Activated CD4-positive, alpha-beta T cell treated with anti-CD3 and anti-CD28 coated beads for 36 hours (primary cell): Measurements from ENCODE around the gene FRMD7. TPM values are rescaled to one million over a fixed set of nuclear protein-coding genes. Genes with fewer than 3 reads are reported as not detected.
A peak's percentile ranks its signal among the peaks of the same experiment; 100 is the strongest.
"Not testable (repeated sequence)": the region's sequence is repeated elsewhere in the genome, so short reads cannot be mapped to it uniquely, and the experiment has no call there.

ENCODE experiments used
- ATAC-seq: fragments of 200-7000 bp; cut with Tn5 transposase; one replicate; pipeline ENCODE4 v1.10.0; 2021; ENCODE audit warnings: mild to moderate bottlenecking, moderate library complexity
- CTCF ChIA-PET: fragments of 350-600 bp; sonication (Branson Sonifier 250); formaldehyde crosslinking; loops from one replicate; lab custom pipeline; 2021; ENCODE audit warnings: antibody characterized with exemption; lab: Charles Lee
- POLR2A ChIA-PET: fragments of 350-600 bp; sonication (Branson Sonifier 250); formaldehyde crosslinking; loops from one replicate; lab custom pipeline; 2021; ENCODE audit warnings: antibody characterized with exemption, inconsistent platforms; lab: Charles Lee
- DNase-seq: peaks from one replicate; pipeline ENCODE4 v3.0.0-alpha.2; 2020
- H3K27ac Mint-ChIP-seq: one replicate; pipeline ENCODE4 v1.8.0; 2021; ENCODE audit warnings: mixed read lengths
- H3K27me3 Mint-ChIP-seq: one replicate; pipeline ENCODE4 v1.8.0; 2021; ENCODE audit warnings: mixed read lengths
- H3K36me3 Mint-ChIP-seq: one replicate; pipeline ENCODE4 v1.8.0; 2021; ENCODE audit warnings: low read depth, mixed read lengths
- H3K4me1 Mint-ChIP-seq: one replicate; pipeline ENCODE4 v1.8.0; 2021; ENCODE audit warnings: mixed read lengths
- H3K4me3 Mint-ChIP-seq: one replicate; pipeline ENCODE4 v1.8.0; 2021; ENCODE audit warnings: mild to moderate bottlenecking, moderate library complexity, mixed read lengths
- H3K9me3 Mint-ChIP-seq: one replicate; pipeline ENCODE4 v1.8.0; 2021; ENCODE audit warnings: low read depth, mixed read lengths
- intact Hi-C, 2 experiments: fragments of 100-400 bp; cut with DNase I in 1 of 2; cut with micrococcal nuclease in 1 of 2; formaldehyde crosslinking; loops; one replicate each; pipeline versions ENCODE4 v1.14.2 to v1.15.1; 2022 to 2024; cut with DNase I, micrococcal nuclease
- total RNA-seq, 2 experiments: library from RNA; stranded (reverse); gene quantifications; one replicate each; pipeline ENCODE4 v1.2.3, GENCODE V29; 2021

FRMD7 gene
- total RNA-seq, 2 experiments from 2014 or later, result not detected

- Mint-ChIP-seq H3K27me3 (no peaks in the 10 kb centered on the region), H3K36me3 (no peaks in the 10 kb centered on the region), H3K27ac (no peak overlapping the region), H3K4me1 (no peaks in the 10 kb centered on the region), H3K9me3 (no peaks in the 10 kb centered on the region), H3K4me3 (no peak overlapping the region)
- POLR2A ChIA-PET, result no interaction called here
- ATAC-seq, result no peak
- no peak for DNase-seq
- intact Hi-C loops, result no loop called here
- CTCF ChIA-PET, result no interaction called here
Measured at GRCh38 chrX:132125906-132126305, 1.9 kb downstream of the FRMD7 start.

DNA sequence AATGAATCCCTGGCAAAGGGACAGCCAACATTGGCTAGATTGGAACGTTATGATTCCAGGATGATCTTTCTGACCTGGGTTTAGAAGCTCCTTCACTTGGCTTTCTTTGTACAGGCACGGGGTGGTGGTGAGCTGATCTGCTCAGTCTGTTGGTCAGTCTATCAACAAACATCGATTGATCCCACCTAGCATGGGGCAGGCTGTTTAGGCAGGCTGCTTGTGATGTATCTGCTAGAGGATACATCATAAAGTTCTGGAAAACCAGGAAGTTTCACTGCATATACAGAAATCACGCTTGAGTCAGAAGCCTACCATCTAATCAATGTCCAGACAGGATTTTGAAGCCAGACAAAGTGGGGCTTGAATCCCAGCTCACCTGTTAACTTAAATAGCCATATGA, 6.9 kb downstream of the FRMD7 start:
- no peaks in the 10 kb centered on the region for H3K27me3 Mint-ChIP-seq
- no peak for DNase-seq
- H3K9me3 Mint-ChIP-seq, result no peaks in the 10 kb centered on the region
- no peak for ATAC-seq
- H3K4me3 Mint-ChIP-seq, result no peak overlapping the region
- no peak overlapping the region for H3K27ac Mint-ChIP-seq
- no peaks in the 10 kb centered on the region for H3K4me1 Mint-ChIP-seq
- intact Hi-C loops, result no loop called here
- ChIA-PET CTCF (no interaction called here), POLR2A (no interaction called here)
- no peaks in the 10 kb centered on the region for H3K36me3 Mint-ChIP-seq

- POLR2A ChIA-PET, result no interaction called here
- no peak for ATAC-seq
- Mint-ChIP-seq H3K27ac (no peak overlapping the region), H3K27me3 (no peaks in the 10 kb centered on the region), H3K4me3 (no peak overlapping the region), H3K4me1 (no peaks in the 10 kb centered on the region), H3K36me3 (no peaks in the 10 kb centered on the region), H3K9me3 (no peaks in the 10 kb centered on the region)
- DNase-seq, result no peak
- CTCF ChIA-PET, result no interaction called here
- intact Hi-C loops, result no loop called here
Measured at GRCh38 chrX:132119821-132120515, 7.9 kb downstream of the FRMD7 start.

DNA sequence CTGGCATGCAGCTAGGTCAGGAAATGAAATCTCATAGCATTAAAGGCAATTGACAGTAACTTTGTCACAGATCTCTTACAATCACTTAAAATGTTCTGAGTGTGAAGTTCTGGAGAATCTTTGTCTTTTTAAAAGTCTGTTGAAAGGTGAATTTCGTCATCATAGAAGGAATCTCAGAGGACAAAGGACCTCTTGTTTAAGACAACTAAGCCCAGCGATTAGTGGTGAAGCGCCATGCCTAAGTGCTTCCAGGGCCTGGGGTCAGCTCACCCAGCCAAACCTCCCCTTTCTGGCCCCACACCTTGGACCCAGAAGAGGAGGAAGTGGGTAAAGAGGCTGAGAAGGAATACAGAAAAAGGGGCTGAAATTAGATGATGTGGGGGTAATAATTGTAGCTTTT, 8.5 kb downstream of the FRMD7 start:
- peaks cover 4% of the 10 kb centered on the region for H3K4me1 Mint-ChIP-seq
- POLR2A ChIA-PET, result no interaction called here
- no peaks in the 10 kb centered on the region for H3K27me3 Mint-ChIP-seq
- H3K27ac Mint-ChIP-seq, result no peak overlapping the region
- H3K36me3 Mint-ChIP-seq, result no peaks in the 10 kb centered on the region
- no peak for ATAC-seq
- no peak overlapping the region for H3K4me3 Mint-ChIP-seq
- intact Hi-C loops, result no loop called here
- CTCF ChIA-PET, result no interaction called here
- DNase-seq, result no peak
- H3K9me3 Mint-ChIP-seq, result no peaks in the 10 kb centered on the region

- Mint-ChIP-seq H3K36me3 (no peaks in the 10 kb centered on the region), H3K27ac (no peak overlapping the region), H3K9me3 (no peaks in the 10 kb centered on the region), H3K4me3 (no peak overlapping the region), H3K27me3 (no peaks in the 10 kb centered on the region), H3K4me1 (peaks cover 4% of the 10 kb centered on the region)
- no peak for ATAC-seq
- CTCF ChIA-PET, result interaction anchor here (0.6 kb wide), 1 partner anchor 24 kb away, joined by 4 read pairs; no protein-coding TSS in a partner anchor
- POLR2A ChIA-PET, result no interaction called here
- DNase-seq, result peak; percentile 13
- intact Hi-C loops, result no loop called here
Measured at GRCh38 chrX:132118358-132118757, 9.5 kb downstream of the FRMD7 start.

GRCh38 chrX:132115792-132116191, 12.0 kb downstream of the FRMD7 start:
- Mint-ChIP-seq H3K4me3 (no peak overlapping the region), H3K4me1 (peaks cover 4% of the 10 kb centered on the region), H3K36me3 (no peaks in the 10 kb centered on the region), H3K9me3 (no peaks in the 10 kb centered on the region), H3K27ac (no peak overlapping the region), H3K27me3 (no peaks in the 10 kb centered on the region)
- CTCF ChIA-PET, result interaction anchor here (1.1 kb wide), 1 partner anchor 24 kb away, joined by 3 read pairs; no protein-coding TSS in a partner anchor
- POLR2A ChIA-PET, result no interaction called here
- ATAC-seq (no peak), DNase-seq (no peak)
- intact Hi-C loops, result no loop called here

GRCh38 chrX:132114607-132115006, 13.2 kb downstream of the FRMD7 start:
- CTCF ChIA-PET, result interaction anchor here (1.1 kb wide), 1 partner anchor 22 kb away, joined by 3 read pairs; no protein-coding TSS in a partner anchor
- ATAC-seq (no peak), DNase-seq (no peak)
- POLR2A ChIA-PET, result no interaction called here
- Mint-ChIP-seq H3K9me3 (no peaks in the 10 kb centered on the region), H3K4me3 (no peak overlapping the region), H3K4me1 (peaks cover 4% of the 10 kb centered on the region), H3K27me3 (no peaks in the 10 kb centered on the region), H3K27ac (no peak overlapping the region), H3K36me3 (no peaks in the 10 kb centered on the region)
- intact Hi-C loops, result no loop called here

GRCh38 chrX:132107291-132107690, 20.5 kb downstream of the FRMD7 start:
- H3K9me3 Mint-ChIP-seq, result no peaks in the 10 kb centered on the region
- ChIA-PET POLR2A (no interaction called here), CTCF (interaction anchor here (3.0 kb wide), 1 partner anchor 15 kb away, joined by 13 read pairs; no protein-coding TSS in a partner anchor)
- H3K27ac Mint-ChIP-seq, result no peak overlapping the region
- H3K4me3 Mint-ChIP-seq, result no peak overlapping the region
- no peaks in the 10 kb centered on the region for H3K27me3 Mint-ChIP-seq
- intact Hi-C loops, result no loop called here
- no peak for DNase-seq
- no peak for ATAC-seq
- no peaks in the 10 kb centered on the region for H3K36me3 Mint-ChIP-seq
- no peaks in the 10 kb centered on the region for H3K4me1 Mint-ChIP-seq

DNA sequence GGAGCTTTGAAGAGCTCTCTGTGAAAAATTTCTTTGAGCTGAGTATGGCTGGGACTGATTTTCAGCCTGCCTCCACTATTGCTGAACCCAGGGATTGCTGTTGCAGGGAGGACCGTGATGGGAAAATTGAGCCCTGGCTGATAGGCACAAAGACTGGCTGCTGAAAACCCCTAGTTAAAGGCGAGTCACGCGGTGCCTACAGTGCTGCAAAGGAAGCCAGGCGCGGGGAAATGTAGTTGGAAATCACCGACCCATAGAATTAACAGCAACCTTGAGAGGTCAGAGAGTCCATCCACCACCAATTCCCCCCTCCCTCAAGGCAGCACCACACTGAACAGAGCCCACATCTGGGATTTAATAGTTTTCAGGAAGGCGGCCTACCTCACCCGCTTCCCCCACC, 26.0 kb downstream of the FRMD7 start:
- Mint-ChIP-seq H3K4me3 (no peak overlapping the region), H3K36me3 (no peaks in the 10 kb centered on the region), H3K27me3 (peaks cover 2% of the 10 kb centered on the region), H3K9me3 (no peaks in the 10 kb centered on the region), H3K4me1 (no peaks in the 10 kb centered on the region), H3K27ac (no peak overlapping the region)
- DNase-seq (no peak), ATAC-seq (no peak)
- ChIA-PET CTCF (interaction anchor here (0.6 to 0.7 kb wide), 2 partner anchors 9 to 257 kb away, joined by 3 read pairs; no protein-coding TSS in a partner anchor), POLR2A (no interaction called here)
- intact Hi-C loops, result no loop called here

- no peaks in the 10 kb centered on the region for H3K4me1 Mint-ChIP-seq
- no peaks in the 10 kb centered on the region for H3K36me3 Mint-ChIP-seq
- H3K27me3 Mint-ChIP-seq, result peaks cover 2% of the 10 kb centered on the region
- H3K27ac Mint-ChIP-seq, result no peak overlapping the region
- no peak for ATAC-seq
- no peak for DNase-seq
- H3K4me3 Mint-ChIP-seq, result no peak overlapping the region
- H3K9me3 Mint-ChIP-seq, result no peaks in the 10 kb centered on the region
- CTCF ChIA-PET, result interaction anchor here (0.6 kb wide), 1 partner anchor 257 kb away, joined by 3 read pairs; no protein-coding TSS in a partner anchor
- POLR2A ChIA-PET, result no interaction called here
- intact Hi-C loops, result no loop called here
Measured at GRCh38 chrX:132101206-132101605, 26.6 kb downstream of the FRMD7 start.

- POLR2A ChIA-PET, CTCF ChIA-PET, H3K27me3 Mint-ChIP-seq: not testable (repeated sequence)
Measured at GRCh38 chrX:132098704-132099103, 29.1 kb downstream of the FRMD7 start.

GRCh38 chrX:132094164-132094563, 33.7 kb downstream of the FRMD7 start:
- Mint-ChIP-seq H3K36me3 (no peaks in the 10 kb centered on the region), H3K4me1 (peaks cover 10% of the 10 kb centered on the region), H3K27me3 (peaks cover 2% of the 10 kb centered on the region), H3K9me3 (no peaks in the 10 kb centered on the region), H3K27ac (no peak overlapping the region), H3K4me3 (no peak overlapping the region)
- ChIA-PET CTCF (interaction anchor here (0.6 to 2.3 kb wide), 4 partner anchors 9 to 517 kb away, joined by 3 to 7 read pairs (median 4); no protein-coding TSS in a partner anchor), POLR2A (no interaction called here)
- ATAC-seq, result no peak
- no peak for DNase-seq
- intact Hi-C loops, result loop anchor here in 1 of 2 experiments (5.0 kb wide), 2 partner anchors 173 to 252 kb away; no protein-coding TSS in a partner anchor

More at GRCh38 chrX:132098704-132099103, 29.1 kb downstream of the FRMD7 start:
- H3K4me3 Mint-ChIP-seq, ATAC-seq, H3K27ac Mint-ChIP-seq, DNase-seq, H3K4me1 Mint-ChIP-seq, H3K36me3 Mint-ChIP-seq, intact Hi-C loops, H3K9me3 Mint-ChIP-seq: not testable (repeated sequence)
